WI38 (cell line): ENCODE results near the gene CHRM4.

Experiments
- H3K4me3 ChIP-seq: 2 replicates; pipeline ENCODE4 v1.5.1; 2011; ENCODE audit warnings: low read depth, mild to moderate bottlenecking, control low read depth, low read length
- TF ChIP-seq, protein P1 (sequence below): IDR thresholded peaks from 2 replicates; pipeline ENCODE4 v1.5.1; 2012; ENCODE audit warnings: low read depth, mild to moderate bottlenecking, control low read depth, low read length

The CHRM4 gene

DNA sequence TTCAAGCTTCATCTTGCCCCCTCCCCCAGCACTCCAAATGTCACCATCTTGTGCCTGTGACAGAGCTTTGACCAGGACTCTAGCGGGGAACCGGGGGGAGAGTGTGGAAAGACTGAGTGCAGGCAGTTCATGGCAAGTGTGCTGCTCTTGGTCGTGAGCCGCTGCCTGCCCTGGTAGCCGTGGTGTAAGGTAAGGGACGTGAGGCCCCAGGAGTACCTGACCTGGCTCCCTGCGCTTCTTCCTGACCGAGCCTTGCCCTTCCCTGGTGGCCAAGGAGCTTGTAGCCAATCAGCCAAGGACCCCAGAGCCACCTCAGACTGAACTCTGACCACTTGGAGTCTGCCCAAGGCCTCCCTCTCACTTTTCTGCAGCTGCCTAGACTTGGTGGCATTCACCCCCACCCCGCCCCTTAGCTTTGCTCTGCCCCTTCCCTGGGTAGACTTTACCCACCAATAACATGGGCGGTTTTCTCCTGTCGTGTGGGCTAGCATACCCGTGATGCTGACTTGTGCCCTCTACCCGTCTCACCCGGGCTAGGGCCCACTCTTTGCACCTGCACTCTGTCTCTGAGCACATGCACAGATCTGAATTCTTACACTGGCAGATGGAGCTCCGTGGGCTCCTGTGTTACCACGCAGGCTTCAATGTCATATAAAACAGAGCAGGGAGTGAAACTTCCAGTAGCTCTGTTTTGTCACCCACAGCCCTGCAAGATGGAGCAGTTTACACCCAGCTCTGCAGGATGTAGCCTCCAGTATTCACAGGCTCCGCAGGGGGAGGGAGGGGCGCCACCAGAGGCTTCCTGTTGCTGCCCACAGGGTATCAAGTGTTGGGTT lies 42.8 kb downstream of the CHRM4 start:
- peak overlapping the region; percentile 87 for H3K4me3 ChIP-seq
- TF ChIP-seq, protein P1, sequence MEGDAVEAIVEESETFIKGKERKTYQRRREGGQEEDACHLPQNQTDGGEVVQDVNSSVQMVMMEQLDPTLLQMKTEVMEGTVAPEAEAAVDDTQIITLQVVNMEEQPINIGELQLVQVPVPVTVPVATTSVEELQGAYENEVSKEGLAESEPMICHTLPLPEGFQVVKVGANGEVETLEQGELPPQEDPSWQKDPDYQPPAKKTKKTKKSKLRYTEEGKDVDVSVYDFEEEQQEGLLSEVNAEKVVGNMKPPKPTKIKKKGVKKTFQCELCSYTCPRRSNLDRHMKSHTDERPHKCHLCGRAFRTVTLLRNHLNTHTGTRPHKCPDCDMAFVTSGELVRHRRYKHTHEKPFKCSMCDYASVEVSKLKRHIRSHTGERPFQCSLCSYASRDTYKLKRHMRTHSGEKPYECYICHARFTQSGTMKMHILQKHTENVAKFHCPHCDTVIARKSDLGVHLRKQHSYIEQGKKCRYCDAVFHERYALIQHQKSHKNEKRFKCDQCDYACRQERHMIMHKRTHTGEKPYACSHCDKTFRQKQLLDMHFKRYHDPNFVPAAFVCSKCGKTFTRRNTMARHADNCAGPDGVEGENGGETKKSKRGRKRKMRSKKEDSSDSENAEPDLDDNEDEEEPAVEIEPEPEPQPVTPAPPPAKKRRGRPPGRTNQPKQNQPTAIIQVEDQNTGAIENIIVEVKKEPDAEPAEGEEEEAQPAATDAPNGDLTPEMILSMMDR, result no peak

DNA sequence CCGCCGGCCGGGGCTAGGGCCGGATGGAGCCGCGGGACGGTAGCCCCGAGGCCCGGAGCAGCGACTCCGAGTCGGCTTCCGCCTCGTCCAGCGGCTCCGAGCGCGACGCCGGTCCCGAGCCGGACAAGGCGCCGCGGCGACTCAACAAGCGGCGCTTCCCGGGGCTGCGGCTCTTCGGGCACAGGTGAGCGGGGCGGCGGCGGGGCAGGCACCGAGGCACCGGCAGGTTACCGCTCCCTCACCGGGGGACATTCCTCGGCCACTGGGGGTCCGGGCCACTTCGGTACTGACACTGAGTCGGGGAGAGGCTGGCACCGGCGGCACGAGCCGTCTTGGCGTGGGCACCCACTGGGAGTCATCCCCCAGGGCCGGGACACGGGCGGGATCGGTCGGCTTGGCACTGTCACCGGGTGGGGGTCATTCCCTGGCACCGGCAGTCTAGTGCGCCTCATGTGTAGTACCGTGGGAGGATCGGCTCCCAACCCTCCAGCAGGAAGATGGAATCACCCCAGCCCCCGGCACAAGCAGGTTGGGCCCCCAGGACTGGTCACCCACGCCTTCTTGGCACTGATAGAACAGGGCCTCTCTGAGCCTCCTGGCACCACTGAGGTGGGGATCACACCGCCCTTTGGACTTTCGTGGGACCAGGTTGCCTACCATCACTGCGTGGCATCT lies 43.8 kb downstream of the CHRM4 start:
- peak overlapping the region; percentile 87 for H3K4me3 ChIP-seq
- TF ChIP-seq, protein P1, result no peak

DNA sequence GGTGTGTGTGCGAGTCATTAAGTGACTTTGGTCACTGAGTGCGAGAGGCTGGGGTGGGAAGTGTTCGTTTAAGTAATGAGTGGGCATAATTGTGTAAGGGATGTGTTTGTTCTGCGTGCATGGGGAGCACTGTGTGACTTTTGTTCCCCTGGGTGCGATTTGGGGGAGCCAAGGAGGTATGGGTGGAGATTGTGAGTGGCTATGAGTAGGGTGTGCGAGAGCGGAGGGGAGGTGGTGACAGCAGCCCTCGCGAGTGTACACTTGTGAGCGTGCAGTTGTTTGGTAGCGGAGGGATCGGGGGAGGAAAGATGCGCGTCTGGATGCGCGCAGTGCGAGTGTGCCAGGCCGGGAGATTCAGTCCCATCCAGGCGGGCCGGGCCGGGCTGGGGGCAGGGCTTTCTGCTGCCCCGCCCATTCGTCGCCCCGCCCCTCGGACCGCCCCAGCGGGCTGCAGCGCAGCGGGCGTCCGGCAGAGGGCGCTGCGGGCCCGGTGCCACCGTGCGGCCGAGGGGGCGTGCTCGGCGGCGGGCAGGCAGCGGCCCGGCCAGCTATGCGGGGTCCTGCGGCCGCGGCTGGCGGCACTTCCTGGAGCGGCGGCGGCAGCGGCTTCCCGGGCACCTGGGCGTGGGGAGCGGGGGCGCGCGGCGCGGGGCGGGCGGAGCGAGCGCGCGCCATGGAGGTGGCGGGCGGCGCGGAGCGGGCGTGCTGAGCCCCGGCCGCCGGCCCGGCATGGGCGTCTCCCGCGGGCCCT lies 44.5 kb downstream of the CHRM4 start, which contains the start of gene DGKZ:
DGKZ (plus strand) TSS at position 578 of the 751 bp plus-strand sequence. CDS start 197 bp downstream, outside the sequence.
- TF ChIP-seq, protein P1, result 0 out of 2 replicates have a peak, but pooled peaks have one; percentile 30
- H3K4me3 ChIP-seq, result peak within 1 kb of the TSS; percentile 87

DNA sequence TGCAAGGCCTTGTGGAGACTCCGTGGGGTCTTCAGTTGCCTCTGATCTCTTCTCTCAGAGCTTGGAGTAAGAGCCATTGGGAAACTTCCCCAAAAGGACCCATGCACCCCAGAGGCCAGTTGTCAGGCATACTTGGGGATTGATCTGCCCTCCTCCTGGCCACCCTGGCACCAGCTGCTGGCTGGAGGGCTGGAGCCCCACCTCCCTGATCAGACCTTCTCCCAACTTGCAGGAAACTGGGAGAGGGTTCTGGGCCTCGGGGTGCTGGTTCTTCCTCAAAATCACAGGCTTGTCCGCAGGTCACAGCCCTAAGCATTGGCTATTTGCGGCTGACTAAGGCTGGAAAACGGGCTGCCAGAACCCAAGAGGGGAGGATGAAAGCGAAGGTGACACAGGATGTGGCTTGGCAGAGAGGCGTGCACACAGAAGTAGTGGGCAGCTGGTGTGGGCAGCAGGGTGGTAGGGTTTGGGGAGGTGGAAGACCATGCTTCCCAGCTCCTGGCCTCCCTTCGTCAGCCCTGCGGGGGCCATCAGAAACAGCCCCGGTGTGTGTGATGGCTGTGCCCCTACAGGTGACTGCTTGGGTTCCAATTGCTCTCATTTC lies 45.6 kb downstream of the CHRM4 start:
- no peak overlapping the region for H3K4me3 ChIP-seq
- TF ChIP-seq, protein P1, result no peak

DNA sequence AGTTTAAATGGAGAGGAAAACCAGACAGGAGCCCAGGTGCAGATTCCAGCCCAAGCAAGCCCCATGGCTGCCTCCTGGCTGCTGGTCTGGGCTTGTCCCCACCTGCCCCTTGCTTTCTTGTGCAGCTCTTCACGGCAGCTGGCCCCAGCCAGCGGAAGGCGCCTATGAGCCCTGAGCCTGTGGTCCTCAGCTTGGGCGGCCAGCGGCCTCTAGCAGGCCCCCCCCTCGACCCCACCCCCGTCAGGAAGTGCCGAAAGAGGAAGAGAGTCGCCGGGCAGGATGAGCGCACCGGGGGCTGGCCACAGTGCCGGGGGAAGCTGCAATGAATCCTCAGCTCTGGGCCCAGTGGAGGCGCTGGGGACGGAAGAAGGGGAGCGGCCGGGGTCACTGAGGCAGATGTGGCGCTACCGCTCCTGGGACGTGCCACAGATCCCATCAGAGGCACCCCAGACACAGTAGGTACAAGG lies 46.4 kb downstream of the CHRM4 start:
- TF ChIP-seq, protein P1, result no peak
- H3K4me3 ChIP-seq, result no peak overlapping the region

DNA sequence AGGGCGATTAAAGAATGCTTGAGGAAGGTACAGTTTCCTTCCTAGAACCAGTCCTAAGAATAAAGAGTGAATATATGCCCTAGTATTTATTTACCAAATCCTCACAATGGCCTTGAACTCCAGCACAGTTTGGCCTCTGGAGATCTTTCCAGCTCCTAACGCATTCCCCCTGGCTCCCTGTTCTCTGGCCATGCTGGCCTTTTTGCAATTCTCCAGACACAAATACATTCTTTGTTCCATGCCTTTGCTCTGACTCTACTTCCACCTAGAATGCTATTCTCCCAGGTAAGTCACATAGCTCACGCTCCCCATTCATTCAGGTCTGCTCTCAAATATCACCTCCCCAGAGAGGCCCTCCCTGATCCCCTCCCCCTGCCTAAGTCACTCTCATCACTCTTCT lies 48.1 kb downstream of the CHRM4 start:
- no peak overlapping the region for H3K4me3 ChIP-seq
- TF ChIP-seq, protein P1, result no peak
